Dedifferentiated amniotic fluid mesenchymal stem cell (primary cell): ENCODE measurements around the gene AMELX.

Experiments used
- DNase-seq: peaks from one replicate; pipeline ENCODE4 v3.0.0-alpha.2; 2016; ENCODE audit errors: extremely low spot score

The AMELX gene

GRCh38 chrX:11309220-11309619 is 16.0 kb downstream of the AMELX start:
- DNase-seq, result no peak

- DNase-seq, result no peak
Measured at GRCh38 chrX:11311706-11312105, 18.5 kb downstream of the AMELX start.

DNA sequence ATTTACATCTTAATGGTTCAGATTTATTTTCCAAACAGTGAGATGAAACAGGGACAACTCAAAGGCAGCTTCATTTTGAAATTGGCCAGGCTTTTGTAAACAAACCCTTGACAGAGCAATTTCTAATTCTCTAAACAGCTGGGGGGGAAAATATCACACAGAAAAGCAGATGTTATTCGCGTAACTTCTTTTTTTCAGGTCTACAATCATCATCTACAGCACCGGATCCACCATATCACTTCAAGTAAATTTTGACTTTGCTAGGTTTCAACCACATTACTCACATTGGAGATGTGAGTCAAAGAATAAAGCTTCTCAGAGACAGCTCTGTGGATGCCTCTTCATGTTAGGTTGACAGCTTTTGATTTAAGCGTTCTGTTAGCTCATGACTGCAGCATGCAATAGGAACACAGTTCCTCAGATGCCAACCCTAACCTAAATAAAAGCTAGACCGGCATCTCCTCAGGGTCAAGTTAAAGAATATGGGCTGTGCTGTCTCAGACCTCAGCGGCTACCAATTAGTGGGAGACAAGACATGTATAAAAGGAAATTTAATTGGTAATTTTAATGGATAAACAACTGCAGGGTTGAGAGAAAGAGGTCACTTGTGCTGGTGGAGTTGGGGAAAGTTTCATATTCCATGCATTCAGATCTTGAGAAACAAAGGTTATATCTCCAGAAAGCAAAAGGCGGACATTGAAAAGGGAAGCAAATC is 26.8 kb downstream of the AMELX start:
- no peak for DNase-seq

GRCh38 chrX:11321986-11322385 is 28.8 kb downstream of the AMELX start:
- no peak for DNase-seq

DNA sequence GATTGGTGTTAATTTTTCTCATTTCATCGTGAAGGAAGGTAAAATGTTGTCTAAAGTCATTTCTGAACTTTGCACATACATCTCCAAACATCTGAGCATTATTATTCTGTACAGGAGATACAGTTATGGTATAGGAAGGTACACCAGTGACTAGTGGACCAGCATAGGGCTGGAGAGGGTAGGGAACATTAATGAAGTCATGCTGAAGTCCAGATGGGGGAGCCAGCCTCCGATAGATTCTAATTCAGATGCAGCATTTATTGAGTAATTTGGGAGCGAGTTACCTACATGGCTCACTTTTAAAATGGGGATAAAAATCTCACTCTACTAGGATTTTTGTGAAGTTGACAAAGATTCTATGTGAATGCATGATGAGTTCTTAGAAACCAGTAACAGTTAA is 34.9 kb downstream of the AMELX start:
- DNase-seq, result no peak

DNA sequence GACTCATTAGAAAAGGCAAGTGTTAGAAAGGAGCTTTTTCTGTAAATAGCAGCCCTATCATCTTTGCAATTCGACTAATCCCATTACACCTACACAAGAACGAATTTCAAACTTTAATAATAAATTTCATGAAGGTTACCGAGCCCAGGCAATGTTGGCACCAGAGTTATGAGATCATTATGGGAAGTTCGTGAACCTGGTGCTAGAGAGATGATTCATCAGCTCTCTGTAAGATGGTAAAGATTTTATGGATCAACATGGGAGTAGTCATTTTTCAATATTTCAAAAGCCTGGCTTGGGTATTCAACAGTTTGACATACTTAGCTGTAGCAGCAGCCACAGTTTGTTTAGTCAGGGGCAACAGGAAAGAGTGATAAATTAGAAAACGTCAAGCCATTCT is 35.8 kb downstream of the AMELX start:
- DNase-seq, result no peak

GRCh38 chrX:11331788-11332187 is 38.6 kb downstream of the AMELX start:
- DNase-seq, result no peak

GRCh38 chrX:11334165-11334564 is 41.0 kb downstream of the AMELX start:
- DNase-seq, result no peak

GRCh38 chrX:11336201-11336600 is 43.0 kb downstream of the AMELX start:
- no peak for DNase-seq

DNA sequence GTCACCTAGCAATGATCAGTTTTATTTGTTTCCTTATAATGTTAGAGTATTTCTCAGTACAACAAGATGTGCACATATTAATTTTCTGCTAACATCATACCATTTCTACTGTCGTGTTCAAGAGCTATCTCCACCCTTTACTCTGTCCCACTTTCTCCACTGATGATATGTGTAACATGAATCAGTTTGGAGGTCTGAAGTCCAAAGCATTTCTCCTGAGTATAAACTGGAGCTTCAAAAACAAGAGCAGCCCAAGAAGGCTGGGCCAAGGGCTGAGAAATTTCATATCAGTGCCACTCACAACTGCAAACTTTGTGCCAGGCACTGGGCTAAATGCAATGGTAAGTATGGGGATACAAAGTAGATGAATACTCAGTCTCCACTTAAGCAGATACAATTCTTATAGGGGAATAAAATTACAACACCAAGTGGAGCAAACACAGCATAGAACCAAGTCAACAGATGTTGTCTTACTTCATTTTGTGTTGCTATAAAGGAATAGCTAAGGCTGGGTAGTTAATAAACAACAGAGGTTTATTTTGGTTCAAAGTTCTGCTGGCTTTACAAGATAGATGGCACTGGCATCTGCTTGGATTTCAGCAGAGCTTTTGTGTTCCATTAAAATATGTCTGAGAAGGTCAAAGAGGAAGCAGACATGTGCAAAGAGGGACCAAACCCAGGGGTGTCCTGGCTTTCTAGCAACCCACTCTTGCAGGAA is 44.2 kb downstream of the AMELX start:
- no peak for DNase-seq

DNA sequence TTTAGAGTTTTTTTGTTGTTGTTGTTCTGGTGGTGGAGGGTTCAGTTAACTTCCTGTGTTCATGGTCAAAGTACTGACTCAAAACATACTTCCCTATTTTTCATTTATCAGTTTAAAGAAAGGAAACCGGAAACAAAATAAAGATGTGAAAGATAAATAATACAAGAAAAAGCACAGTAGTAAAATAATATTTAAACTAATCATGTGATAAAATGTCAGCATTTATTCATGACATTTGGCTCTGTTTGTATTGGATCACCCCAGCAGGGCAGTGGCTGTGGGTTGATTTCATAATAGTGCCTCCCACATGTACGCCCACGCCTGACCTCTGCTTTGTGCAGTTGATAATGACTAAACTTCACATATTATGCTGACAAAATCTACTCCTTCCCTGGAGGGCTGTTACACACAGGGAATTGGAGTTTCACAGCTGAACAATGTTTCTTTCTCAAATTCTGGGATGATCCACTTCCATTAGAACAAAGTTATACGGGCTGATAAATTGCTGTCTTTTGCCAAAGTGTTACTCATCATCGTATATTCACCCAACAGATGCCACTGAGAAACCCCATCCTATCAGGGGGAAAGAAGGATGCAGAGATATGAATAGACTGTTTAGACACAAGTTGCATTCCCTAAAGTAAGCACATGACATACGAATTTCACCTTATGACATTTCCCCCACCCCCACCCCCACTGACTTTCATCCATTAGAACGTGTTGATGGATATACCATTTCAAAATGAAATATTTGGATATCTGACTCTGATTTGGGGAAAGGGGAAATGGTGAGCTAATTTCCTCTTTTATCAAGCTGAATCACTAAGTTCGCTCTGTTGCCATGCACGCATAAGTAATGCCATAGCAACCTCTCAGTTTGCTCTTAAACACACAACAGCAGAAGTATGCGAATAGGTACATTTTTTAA is 48.3 kb downstream of the AMELX start:
- DNase-seq, result no peak

- DNase-seq, result no peak
Measured at GRCh38 chrX:11342673-11343072, 49.5 kb downstream of the AMELX start.

GRCh38 chrX:11346121-11346682 is 53.0 kb downstream of the AMELX start:
- DNase-seq, result no peak

DNA sequence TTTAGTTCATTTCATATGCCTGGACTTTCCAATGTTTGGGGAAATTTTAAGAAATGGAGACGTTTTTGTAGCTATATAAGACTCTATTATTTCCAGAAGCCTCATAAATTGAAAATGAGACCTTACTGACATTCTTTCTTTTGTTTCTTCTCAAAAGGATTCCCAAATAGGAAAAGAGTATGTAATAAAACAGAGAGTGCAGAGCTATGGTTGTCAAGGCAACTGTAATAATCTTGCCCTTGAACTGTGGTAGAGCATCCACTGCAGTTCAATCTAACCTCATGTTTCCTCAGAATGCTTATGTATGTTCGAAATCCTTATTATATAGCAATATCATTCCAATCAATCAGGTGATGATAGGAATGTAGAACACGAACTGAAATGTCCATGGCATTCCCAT is 54.1 kb downstream of the AMELX start:
- DNase-seq, result no peak

DNA sequence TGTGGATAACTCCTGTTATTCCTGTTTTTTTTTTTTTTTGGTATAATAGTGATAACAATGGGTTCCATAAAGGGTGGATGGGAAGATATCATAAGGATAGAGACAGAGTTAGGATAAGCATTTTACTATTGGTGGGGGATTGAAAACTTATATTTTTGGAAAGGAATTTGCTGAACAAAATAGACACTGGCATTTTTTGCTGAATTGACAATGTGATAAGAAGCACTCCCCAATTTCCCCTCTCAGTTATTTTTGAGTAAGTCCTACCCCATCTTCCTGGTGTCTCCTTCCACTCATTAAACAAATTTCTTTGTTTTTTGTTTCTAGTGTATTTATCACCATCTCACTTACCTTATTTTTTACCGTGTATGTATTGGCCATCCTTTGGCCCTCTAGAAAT is 55.8 kb downstream of the AMELX start:
- no peak for DNase-seq

DNA sequence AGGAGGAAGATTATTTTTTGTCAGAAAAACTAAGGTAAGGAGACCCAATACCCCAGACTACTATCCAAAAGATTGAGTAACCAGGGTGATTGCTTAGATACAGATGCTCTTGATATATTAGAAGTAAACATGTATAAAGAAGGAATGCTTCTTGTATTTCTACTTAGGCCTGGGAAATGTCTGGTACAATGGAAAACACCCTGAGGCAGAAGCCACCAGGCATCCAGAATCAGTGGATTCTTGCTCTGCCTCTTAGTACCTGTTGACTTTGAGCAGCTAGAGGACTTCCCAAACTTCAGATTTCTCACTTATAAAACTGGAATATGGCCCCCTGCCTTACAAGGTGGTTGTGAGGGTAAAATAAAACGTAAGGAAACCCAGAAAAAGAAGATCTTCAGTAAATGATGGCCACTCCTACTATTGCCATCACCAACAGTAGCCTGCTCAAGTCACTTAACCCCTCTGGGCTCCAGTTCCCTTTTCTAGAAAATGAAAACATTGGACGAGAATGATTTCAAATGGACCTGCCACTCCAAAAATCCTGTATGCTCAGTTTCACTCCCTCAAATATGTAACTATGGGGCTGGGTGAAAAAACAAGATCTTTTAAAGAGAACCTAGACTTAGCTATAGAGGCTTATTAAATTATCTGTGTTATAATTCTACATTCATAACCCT is 56.6 kb downstream of the AMELX start:
- DNase-seq, result no peak
